ENCODE measurements around the gene MYL3.
A peak's percentile ranks its signal among the peaks of the same experiment; 100 is the strongest.

MYL3 gene

DNA sequence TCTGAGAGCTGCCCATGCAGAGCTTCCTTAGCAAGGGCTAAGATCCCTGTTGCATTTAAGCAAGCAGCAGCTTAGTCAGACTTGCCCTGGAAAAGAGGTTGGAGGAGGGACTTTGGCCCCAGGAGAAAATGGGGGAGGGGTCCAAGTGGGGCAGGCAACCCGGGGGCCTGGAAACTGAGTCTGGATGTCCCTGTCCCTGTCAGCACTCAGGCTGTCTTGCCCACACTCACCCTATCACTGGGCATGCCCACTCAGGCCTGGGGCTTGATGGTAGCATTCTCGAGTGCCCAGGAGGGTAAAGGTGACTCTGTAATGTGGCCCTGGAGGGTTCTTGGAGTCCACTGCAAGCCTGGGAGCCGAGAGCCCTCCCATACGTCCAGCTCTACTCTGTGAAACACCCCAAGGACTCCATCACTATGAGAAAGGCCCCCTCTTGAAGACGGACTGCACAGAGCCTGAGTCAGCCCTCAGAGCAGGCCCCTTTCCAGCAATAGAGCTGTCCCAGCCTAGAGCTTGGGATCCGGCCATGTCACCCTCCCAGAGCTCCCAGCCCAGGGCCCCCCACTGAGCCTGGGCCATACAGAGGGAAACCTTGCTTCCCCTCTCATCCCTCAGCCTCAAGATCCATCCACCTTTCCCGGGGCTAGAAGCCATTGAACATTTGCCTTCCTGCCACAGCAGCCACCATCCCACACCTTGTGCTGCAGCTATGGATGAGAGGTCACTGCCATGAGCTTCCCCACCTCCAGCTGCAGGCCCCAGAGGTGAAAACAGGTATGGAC lies 13.4 kb downstream of the MYL3 start:
- DNase-seq (ENCODE audit: low read depth in 2 of 2) = no peak

GRCh38 chr3:46849045-46849631 lies 14.1 kb downstream of the MYL3 start:
- DNase-seq (ENCODE audit: low read depth in 2 of 2) = no peak

- DNase-seq (ENCODE audit: low read depth in 2 of 2) = peak in 1 of 2 experiments; percentile 3
Observed at GRCh38 chr3:46848271-46849044, 14.8 kb downstream of the MYL3 start.

DNA sequence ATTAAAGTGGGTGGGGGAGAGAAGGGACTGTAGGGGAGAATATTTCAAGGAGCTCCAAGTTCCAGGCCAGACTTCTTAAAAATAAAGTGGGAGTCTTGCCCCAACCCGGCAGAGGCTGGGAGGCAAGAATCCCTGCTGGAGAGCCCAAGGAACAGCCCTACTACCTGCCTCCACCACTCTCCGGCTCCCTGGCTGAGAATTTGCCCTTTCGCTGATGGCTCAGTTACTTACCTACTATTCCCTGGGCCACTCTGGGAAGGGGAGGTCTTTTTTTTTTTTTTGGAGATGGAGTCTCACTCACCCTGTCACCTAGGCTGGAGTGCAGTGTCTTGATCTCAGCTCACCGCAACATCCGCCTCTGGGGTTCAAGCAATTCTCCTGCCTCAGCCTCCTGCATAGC lies 15.5 kb downstream of the MYL3 start:
- no peak for DNase-seq (ENCODE audit: low read depth in 2 of 2)

DNA sequence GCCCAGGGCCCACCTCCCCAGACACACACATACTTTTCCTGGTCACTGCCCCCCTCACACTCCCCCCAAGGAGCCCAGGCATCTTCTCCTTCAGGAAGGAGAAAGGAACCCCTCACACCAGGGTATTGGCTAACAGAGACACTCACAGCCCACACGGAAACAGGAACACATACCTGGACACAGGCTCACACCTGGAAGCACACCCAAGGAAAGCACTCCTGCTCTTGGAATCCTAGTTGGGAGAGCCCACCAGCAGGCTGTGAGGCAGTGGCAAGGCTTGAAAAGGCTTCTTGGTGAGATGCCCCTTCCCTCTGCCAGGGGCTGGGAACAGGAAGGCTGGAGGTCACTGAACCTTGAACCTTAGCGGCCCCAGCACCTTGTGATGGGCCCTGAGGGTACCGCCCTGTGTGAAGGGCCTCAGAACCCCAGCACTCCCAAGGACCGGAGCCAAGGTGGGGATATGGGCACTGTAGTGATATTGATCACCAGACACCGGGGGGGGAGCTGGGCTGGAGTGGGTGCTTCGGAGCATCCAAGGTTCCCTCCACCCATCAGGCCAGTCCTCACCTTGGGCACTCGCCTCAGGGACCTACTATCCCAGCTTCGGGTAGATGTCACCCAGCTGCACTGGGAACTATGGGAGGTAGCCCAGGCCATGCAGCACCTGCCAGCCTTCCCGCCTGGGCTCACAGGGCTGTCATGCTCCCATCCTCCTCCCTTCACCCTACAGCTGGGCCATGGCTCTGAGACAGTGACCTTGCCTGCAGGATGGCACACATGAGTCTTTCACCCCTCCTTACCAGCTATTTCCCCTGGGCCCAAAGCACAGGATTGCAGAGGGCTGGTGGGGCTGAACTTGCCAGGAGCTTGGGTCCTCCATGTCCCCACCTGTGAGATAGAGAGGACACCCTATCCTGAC lies 16.4 kb downstream of the MYL3 start:
- no peak for DNase-seq (ENCODE audit: low read depth in 2 of 2)

DNA sequence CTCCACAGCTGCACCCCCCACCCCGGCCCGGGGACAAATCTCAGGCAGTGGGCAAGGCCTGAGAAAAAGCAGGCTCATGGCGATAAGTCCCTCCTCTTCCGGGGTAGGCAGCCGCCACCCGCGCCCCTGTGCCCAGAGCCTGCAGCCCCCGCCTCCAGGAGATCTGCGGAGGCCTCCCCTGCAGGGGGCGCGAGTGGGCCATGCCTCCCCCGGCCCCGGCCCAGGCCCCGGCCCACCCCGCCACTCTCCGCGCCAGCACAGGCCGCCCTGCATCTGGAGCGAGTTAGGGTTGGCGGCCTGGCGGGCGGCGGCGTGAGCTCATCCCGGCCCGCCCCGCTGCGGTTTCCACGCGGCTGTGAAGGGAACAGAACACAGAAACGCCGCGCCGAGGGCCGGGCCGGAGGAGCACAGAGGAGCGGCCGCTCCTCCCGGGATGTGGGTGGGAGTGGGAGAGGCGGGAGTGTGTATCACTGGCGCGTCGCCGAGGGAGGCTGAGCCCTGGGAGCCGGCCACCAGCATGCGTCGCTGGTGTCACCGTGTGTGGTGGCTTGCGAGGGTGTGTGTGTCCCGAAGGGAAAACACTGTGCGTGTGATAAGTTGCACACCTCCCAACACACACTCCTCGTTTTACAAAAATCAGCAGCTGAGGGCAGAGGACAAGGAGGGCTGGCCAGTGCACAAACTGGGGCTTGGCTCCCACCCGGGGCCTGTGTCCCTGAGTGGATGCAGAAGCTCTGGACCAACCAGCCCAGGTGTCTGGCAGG lies 17.2 kb downstream of the MYL3 start:
- DNase-seq (ENCODE audit: low read depth in 2 of 2) = peak; percentile 65 to 74

GRCh38 chr3:46845397-46845859 lies 17.8 kb downstream of the MYL3 start:
- DNase-seq (ENCODE audit: low read depth in 2 of 2) = peak; percentile 64 to 71

- DNase-seq (ENCODE audit: low read depth in 2 of 2) = no peak
Observed at GRCh38 chr3:46844881-46845312, 18.3 kb downstream of the MYL3 start.

GRCh38 chr3:46844397-46844796 lies 18.8 kb downstream of the MYL3 start:
- no peak for DNase-seq (ENCODE audit: low read depth in 2 of 2)

- no peak for DNase-seq (ENCODE audit: low read depth in 2 of 2)
Observed at GRCh38 chr3:46843508-46843907, 19.7 kb downstream of the MYL3 start.

DNA sequence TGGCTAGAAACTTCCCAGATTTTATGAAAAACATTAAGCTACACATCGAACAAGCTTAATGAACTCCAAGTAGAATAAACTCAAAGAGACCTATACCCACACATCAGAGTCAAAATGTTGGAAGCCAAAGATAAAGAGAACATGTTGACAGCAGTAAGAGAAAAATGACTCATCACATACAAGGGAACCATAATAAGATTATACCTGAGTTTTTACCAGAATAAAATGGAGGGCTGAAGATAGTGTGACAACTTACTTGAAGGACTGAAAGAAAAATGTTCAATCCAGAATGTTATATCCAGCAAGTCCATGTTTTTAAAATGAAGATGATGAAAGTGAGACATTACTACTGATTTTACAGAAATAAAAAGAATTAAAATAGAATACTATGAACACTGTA lies 22.8 kb downstream of the MYL3 start:
- DNase-seq (ENCODE audit: low read depth in 2 of 2) = no peak

DNA sequence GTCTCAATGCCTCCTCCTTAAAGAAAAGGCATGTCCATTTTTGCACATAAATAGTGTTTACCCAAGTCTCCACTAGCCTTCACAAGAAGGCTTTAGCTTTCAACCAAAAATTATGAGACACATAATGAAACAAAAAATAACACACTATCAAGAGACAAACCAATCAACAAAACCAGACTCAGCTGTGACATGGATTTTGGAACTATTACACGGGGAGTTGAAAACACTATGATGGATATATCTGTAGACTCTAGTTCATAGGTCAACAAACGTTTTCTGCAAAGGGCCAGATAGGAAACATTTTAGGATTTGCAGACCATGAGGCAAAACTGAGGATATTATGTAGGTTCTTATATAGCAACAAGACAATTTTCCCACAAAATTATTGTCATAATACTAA lies 24.9 kb downstream of the MYL3 start:
- DNase-seq (ENCODE audit: low read depth in 2 of 2) = no peak

- DNase-seq (ENCODE audit: low read depth in 2 of 2) = no peak
Observed at GRCh38 chr3:46835491-46835890, 27.8 kb downstream of the MYL3 start.

DNA sequence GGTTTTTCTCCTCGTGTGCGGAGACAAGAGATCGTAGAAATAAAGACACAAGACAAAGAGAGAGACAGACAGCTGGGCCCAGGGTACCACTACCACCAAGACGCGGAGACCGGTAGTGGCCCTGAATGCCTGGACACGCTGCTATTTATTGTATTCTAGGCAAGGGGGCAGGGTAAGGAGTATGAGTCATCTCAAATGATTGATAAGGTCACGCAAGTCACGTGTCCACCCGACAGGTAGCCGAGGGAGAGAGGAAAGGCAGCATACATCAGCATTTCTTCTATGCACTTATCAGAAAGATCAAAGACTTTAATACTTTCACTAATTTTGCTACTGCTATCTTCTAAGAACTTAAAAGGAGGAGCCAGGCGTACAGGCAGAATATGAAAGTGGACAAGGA lies 28.2 kb downstream of the MYL3 start:
- no peak for DNase-seq (ENCODE audit: low read depth in 2 of 2)

- DNase-seq (ENCODE audit: low read depth in 2 of 2) = no peak
Observed at GRCh38 chr3:46833346-46834300, 29.6 kb downstream of the MYL3 start.

DNA sequence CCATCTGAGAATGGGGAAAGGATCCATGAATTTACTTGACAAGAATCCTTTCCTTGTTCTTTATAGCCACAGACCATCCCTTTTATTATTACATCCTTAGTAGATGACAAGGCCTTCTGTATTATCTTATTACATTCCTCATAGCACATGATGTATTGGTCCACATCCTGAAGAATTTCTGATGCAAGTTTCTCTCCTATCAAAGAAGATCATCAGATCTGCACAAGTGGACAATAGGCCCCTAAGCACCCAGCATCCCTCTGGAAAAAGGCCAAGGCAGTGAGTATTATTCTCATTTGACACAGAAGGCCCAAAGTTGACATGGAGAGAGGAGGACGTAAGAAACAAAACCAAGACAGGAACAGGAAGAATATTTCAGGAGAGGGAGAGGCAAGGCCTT lies 31.4 kb downstream of the MYL3 start:
- DNase-seq (ENCODE audit: low read depth in 2 of 2) = no peak

GRCh38 chr3:46831316-46831715 lies 31.9 kb downstream of the MYL3 start:
- DNase-seq (ENCODE audit: low read depth in 2 of 2) = no peak

DNA sequence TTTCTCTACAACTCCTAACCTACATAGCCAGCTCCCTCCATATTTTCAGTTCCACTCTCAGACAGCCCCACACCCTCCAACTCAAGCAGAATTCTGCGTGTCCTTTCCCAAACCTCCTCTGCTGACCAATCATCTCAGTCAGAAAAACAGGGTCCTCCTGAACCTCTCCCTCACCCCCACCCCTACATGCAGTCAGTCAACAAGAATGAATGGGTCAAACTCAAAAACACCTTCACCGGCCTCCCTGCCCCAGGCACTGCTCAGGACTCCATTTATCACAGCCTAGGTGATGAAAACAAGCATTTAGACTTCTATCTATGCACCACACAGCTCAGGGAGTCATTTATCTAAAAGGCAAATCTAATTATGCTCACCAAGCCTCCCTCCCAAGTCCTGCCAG lies 32.4 kb downstream of the MYL3 start:
- no peak for DNase-seq (ENCODE audit: low read depth in 2 of 2)

DNA sequence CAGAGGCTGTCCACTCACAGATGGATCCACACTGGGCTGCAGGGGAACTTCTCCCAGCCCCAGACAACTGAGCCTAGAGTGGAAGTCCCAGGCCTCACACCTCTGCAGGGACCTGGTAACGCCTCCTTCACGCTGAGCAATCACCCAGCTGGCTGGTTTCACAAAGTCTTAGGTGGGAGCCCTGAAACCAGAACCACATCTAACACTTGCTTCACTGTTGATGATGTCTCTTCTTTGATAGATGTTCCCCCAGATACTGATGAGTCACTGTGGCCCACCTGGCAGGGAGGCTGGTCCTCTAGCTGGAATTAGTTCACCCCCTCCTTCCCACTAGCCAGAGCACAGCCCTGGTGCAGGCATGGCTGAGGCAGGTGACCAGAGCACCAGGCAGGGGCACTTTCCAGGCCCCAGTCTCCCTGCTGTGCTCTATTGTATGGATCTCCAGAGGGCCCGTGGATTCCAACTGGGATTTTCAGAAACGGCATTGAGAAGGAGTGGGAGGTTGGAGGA lies 33.5 kb downstream of the MYL3 start:
- no peak for DNase-seq (ENCODE audit: low read depth in 2 of 2)
